Neural progenitor cell (in vitro differentiated cells): Measurements from ENCODE around the gene FAM174B. TPM values are rescaled to one million over a fixed set of nuclear protein-coding genes. Genes with fewer than 3 reads are reported as not detected.

Source experiments
- DNase-seq: peaks from one replicate; pipeline ENCODE4 v3.0.0-alpha.2; 2016; ENCODE audit warnings: low spot score
- H2AFZ ChIP-seq: fragments of 200-600 bp; sonication (generic); replicated peaks from 2 replicates; pipeline ENCODE4 v1.6.1; 2016; ENCODE audit warnings: antibody characterized with exemption
- H3F3A ChIP-seq: fragments of 200-600 bp; sonication (generic); 2 replicates; pipeline ENCODE4 v1.6.1; 2016; ENCODE audit warnings: antibody characterized with exemption, low read depth
- H3K27ac ChIP-seq: fragments of 200-600 bp; sonication (generic); 2 replicates; pipeline ENCODE4 v1.5.1; 2016; ENCODE audit warnings: mild to moderate bottlenecking
- H3K27me3 ChIP-seq: fragments of 200-600 bp; sonication (generic); 2 replicates; pipeline ENCODE4 v1.6.1; 2016; ENCODE audit warnings: mild to moderate bottlenecking, moderate library complexity
- H3K36me3 ChIP-seq: fragments of 200-600 bp; sonication (generic); 2 replicates; pipeline ENCODE4 v1.5.1; 2016
- H3K4me1 ChIP-seq: fragments of 200-600 bp; sonication (generic); 2 replicates; pipeline ENCODE4 v1.6.1; 2016; ENCODE audit warnings: mixed run types
- H3K4me2 ChIP-seq: fragments of 200-600 bp; sonication (generic); 2 replicates; pipeline ENCODE4 v1.6.1; 2016
- H3K4me3 ChIP-seq: fragments of 200-600 bp; sonication (generic); 2 replicates; pipeline ENCODE4 v1.5.1; 2016
- H3K79me2 ChIP-seq: fragments of 200-600 bp; sonication (generic); 2 replicates; pipeline ENCODE4 v1.6.1; 2016; ENCODE audit warnings: low read depth
- H3K9ac ChIP-seq: fragments of 200-600 bp; sonication (generic); 2 replicates; pipeline ENCODE4 v1.6.1; 2016
- H3K9me3 ChIP-seq: fragments of 200-600 bp; sonication (generic); 2 replicates; pipeline ENCODE4 v1.5.1; 2016; ENCODE audit warnings: low read depth
- H4K20me1 ChIP-seq: fragments of 200-600 bp; sonication (generic); 2 replicates; pipeline ENCODE4 v1.6.1; 2016; ENCODE audit warnings: low read depth
- H3K27ac Mint-ChIP-seq: 3 replicates; pipeline ENCODE4 v1.8.0; 2021; ENCODE audit warnings: mixed read lengths
- H3K27me3 Mint-ChIP-seq: 2 replicates; pipeline ENCODE4 v1.8.0; 2022; ENCODE audit warnings: low read depth, mild to moderate bottlenecking, inconsistent platforms, moderate library complexity, mixed read lengths; ENCODE audit not compliant: insufficient read depth
- H3K36me3 Mint-ChIP-seq: 3 replicates; pipeline ENCODE4 v1.8.0; 2021; ENCODE audit warnings: mixed read lengths
- H3K4me1 Mint-ChIP-seq: 3 replicates; pipeline ENCODE4 v1.8.0; 2021; ENCODE audit warnings: mixed read lengths
- H3K4me3 Mint-ChIP-seq: 3 replicates; pipeline ENCODE4 v1.8.0; 2021; ENCODE audit warnings: mild to moderate bottlenecking, moderate library complexity, mixed read lengths
- H3K9me3 Mint-ChIP-seq: 3 replicates; pipeline ENCODE4 v1.8.0; 2020; ENCODE audit warnings: mixed read lengths
- EZH2 ChIP-seq: fragments of 200-600 bp; sonication (generic); IDR thresholded peaks from 2 replicates; pipeline ENCODE4 v1.6.1; 2017; ENCODE audit warnings: antibody characterized with exemption, mild to moderate bottlenecking, moderate library complexity
- EZH2phosphoT487 ChIP-seq: fragments of 200-600 bp; sonication (generic); IDR thresholded peaks from 2 replicates; pipeline ENCODE4 v1.6.1; 2017; ENCODE audit warnings: antibody characterized with exemption
- total RNA-seq: library from RNA; depleted of rRNA; stranded (reverse); fragments of >200 nt; gene quantifications from 2 replicates; pipeline ENCODE4 v1.2.3, GENCODE V29; 2015; ENCODE audit warnings: low replicate concordance
- TF ChIP-seq, protein P1 (sequence below): fragments of 200-600 bp; sonication (generic); IDR thresholded peaks from 2 replicates; pipeline ENCODE4 v1.5.1; 2017; ENCODE audit warnings: antibody characterized with exemption, mild to moderate bottlenecking

FAM174B gene
- total RNA-seq, 1 donor from 2014 or later = 8.6 TPM

DNA sequence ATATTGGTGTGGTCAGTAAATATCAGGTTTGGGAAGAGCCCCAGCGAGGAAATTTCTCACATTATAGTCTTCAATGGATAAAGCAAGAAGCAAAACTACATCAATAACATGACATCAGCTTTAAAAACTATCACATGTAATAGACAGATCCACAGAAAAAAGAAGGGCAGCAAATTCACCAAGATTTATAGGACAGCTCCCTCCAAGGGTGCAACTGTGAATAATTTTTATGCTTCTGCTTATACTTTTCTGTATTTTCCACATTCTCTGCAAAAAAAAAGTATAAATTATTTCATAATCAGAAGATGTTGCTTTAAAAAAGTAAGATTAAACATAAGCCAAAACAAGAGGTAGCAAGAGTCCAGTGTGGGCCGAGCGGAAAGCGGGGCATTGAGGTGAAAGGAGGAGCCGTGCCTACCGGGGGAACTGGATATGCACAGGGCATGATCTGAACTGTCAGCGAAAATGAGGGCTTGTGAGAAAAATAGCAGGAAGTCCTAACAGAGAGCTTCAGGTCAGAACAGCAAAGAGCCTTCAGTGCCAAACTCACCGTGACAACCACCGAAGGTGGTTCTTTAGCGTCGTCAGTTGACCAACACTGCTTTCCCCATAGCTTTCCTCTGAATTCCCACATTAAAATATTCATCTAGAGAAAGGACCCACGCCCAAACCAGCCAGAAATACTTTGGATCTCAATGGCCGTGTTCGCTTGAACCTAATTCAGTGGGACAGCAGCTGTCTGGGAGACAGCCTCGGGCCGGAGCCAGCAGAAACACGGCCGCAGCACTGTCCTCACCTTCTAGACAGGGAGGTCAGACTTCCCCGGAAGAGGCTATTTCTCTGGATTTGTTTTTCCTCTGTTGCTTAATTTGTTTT, 59.8 kb downstream of the FAM174B start:
- no peak overlapping the region for H2AFZ ChIP-seq
- H3K4me3 ChIP-seq = no peak overlapping the region
- no peak for DNase-seq
- H3K9me3 Mint-ChIP-seq = no peaks in the 10 kb centered on the region
- no peak overlapping the region for H3K9ac ChIP-seq
- no peaks in the 10 kb centered on the region for H3K79me2 ChIP-seq
- no peaks in the 10 kb centered on the region for H3K27me3 ChIP-seq
- no peaks in the 10 kb centered on the region for H4K20me1 ChIP-seq
- H3K4me2 ChIP-seq = no peak overlapping the region
- H3K27me3 Mint-ChIP-seq = peaks cover 5% of the 10 kb centered on the region
- H3K27ac ChIP-seq = no peak overlapping the region
- H3F3A ChIP-seq = no peaks in the 10 kb centered on the region
- H3K9me3 ChIP-seq = no peaks in the 10 kb centered on the region
- H3K36me3 ChIP-seq = no peaks in the 10 kb centered on the region
- TF ChIP-seq EZH2phosphoT487 (no peak), EZH2 (no peak)
- TF ChIP-seq, protein P1, sequence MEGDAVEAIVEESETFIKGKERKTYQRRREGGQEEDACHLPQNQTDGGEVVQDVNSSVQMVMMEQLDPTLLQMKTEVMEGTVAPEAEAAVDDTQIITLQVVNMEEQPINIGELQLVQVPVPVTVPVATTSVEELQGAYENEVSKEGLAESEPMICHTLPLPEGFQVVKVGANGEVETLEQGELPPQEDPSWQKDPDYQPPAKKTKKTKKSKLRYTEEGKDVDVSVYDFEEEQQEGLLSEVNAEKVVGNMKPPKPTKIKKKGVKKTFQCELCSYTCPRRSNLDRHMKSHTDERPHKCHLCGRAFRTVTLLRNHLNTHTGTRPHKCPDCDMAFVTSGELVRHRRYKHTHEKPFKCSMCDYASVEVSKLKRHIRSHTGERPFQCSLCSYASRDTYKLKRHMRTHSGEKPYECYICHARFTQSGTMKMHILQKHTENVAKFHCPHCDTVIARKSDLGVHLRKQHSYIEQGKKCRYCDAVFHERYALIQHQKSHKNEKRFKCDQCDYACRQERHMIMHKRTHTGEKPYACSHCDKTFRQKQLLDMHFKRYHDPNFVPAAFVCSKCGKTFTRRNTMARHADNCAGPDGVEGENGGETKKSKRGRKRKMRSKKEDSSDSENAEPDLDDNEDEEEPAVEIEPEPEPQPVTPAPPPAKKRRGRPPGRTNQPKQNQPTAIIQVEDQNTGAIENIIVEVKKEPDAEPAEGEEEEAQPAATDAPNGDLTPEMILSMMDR = no peak
- H3K4me3 Mint-ChIP-seq = no peak overlapping the region
- no peaks in the 10 kb centered on the region for H3K36me3 Mint-ChIP-seq
- H3K27ac Mint-ChIP-seq = peak overlapping the region; percentile 9
- peaks cover 15% of the 10 kb centered on the region for H3K4me1 Mint-ChIP-seq
- H3K4me1 ChIP-seq = peaks cover 12% of the 10 kb centered on the region

- Histone ChIP-seq H3K4me3 (no peak overlapping the region), H3K79me2 (no peaks in the 10 kb centered on the region), H3K27ac (no peak overlapping the region), H3K27me3 (no peaks in the 10 kb centered on the region), H3F3A (no peaks in the 10 kb centered on the region), H3K4me1 (peaks cover 12% of the 10 kb centered on the region), H3K4me2 (no peak overlapping the region), H4K20me1 (no peaks in the 10 kb centered on the region), H3K9me3 (no peaks in the 10 kb centered on the region), H3K36me3 (no peaks in the 10 kb centered on the region), H3K9ac (no peak overlapping the region), H2AFZ (peak overlapping the region; percentile 44)
- TF ChIP-seq EZH2phosphoT487 = no peak
- no peak overlapping the region for H3K4me3 Mint-ChIP-seq
- H3K27me3 Mint-ChIP-seq = peaks cover 2% of the 10 kb centered on the region
- H3K27ac Mint-ChIP-seq = no peak overlapping the region
- H3K4me1 Mint-ChIP-seq = peaks cover 29% of the 10 kb centered on the region
- H3K9me3 Mint-ChIP-seq = peaks cover 3% of the 10 kb centered on the region
- no peak for DNase-seq
- no peaks in the 10 kb centered on the region for H3K36me3 Mint-ChIP-seq
Observed at GRCh38 chr15:92591275-92591674, 64.3 kb downstream of the FAM174B start.

DNA sequence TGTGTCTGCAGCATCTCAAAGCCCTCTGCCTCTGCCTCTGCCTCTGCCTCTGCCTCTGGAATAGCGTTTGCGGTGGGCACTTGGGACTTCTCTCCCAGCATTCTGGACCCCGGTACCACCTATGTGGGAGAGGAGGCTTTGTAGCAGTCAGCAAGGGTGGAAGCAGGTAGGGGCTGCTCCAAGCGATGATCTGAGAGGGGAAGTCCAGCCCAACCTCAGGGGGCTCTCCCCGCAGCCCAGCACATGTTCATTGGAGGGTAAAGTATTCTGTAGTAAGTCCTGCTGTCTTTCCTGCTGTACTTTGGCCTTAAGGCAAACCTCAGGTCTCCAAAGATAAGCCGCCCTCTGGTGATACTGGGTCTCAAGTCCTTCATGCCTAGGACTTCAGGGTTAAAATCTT, 68.6 kb downstream of the FAM174B start:
- Mint-ChIP-seq H3K36me3 (no peaks in the 10 kb centered on the region), H3K27me3 (peaks cover 6% of the 10 kb centered on the region), H3K4me3 (no peak overlapping the region), H3K27ac (no peak overlapping the region), H3K9me3 (peaks cover 13% of the 10 kb centered on the region), H3K4me1 (peaks cover 32% of the 10 kb centered on the region)
- Histone ChIP-seq H3K79me2 (no peaks in the 10 kb centered on the region), H3K4me2 (no peak overlapping the region), H3F3A (no peaks in the 10 kb centered on the region), H3K27ac (no peak overlapping the region), H3K9ac (no peak overlapping the region), H3K27me3 (no peaks in the 10 kb centered on the region), H3K4me3 (no peak overlapping the region), H3K9me3 (no peaks in the 10 kb centered on the region), H2AFZ (no peak overlapping the region), H3K4me1 (peaks cover 13% of the 10 kb centered on the region), H4K20me1 (no peaks in the 10 kb centered on the region), H3K36me3 (no peaks in the 10 kb centered on the region)
- DNase-seq = no peak
- TF ChIP-seq, protein P1 = no peak
- TF ChIP-seq EZH2phosphoT487 (no peak), EZH2 (no peak)

DNA sequence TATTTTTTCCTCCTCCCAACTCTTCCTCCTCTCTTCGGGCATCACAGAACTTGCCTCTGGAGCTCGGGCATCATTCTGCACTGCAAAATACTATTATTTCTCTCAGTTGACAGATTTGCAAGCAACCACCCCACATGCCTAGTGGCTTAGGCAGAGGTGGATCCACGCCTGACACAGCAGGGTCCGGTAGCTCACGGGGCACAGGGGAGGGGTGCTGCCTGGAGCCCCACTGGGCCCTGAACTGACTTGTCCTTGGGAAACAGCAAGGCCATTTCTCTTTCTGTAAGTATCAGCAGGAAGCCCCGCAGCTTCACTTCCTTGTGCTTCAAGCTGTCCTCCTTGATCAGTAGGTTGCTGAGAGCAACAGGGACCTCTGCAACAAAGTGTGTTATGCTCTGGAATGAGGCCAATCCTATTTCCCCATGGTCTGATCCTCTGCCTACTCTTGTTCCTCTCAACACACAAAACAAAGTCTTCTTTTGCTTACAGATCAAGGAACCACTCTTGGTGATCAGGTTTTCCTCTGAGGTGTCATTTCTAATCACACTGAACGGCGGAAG, 69.1 kb downstream of the FAM174B start:
- Histone ChIP-seq H3K36me3 (no peaks in the 10 kb centered on the region), H3K4me2 (no peak overlapping the region), H3K4me3 (no peak overlapping the region), H3K27ac (no peak overlapping the region), H3F3A (no peaks in the 10 kb centered on the region), H4K20me1 (no peaks in the 10 kb centered on the region), H3K9ac (no peak overlapping the region), H2AFZ (no peak overlapping the region), H3K4me1 (peaks cover 13% of the 10 kb centered on the region), H3K9me3 (no peaks in the 10 kb centered on the region), H3K27me3 (no peaks in the 10 kb centered on the region), H3K79me2 (no peaks in the 10 kb centered on the region)
- no peak for DNase-seq
- peaks cover 13% of the 10 kb centered on the region for H3K9me3 Mint-ChIP-seq
- no peaks in the 10 kb centered on the region for H3K36me3 Mint-ChIP-seq
- peaks cover 6% of the 10 kb centered on the region for H3K27me3 Mint-ChIP-seq
- TF ChIP-seq, protein P1 = no peak
- H3K27ac Mint-ChIP-seq = no peak overlapping the region
- H3K4me1 Mint-ChIP-seq = peaks cover 33% of the 10 kb centered on the region
- peak overlapping the region; percentile 24 for H3K4me3 Mint-ChIP-seq
